WTC11 (cell line): Measurements from ENCODE around the gene DCX. TPM values are rescaled to one million over a fixed set of nuclear protein-coding genes. Genes with fewer than 3 reads are reported as not detected.

Experiments
- ATAC-seq: fragments of 200-7000 bp; cut with Tn5 transposase; 2 replicates; pipeline ENCODE4 v1.10.0; 2021; ENCODE audit warnings: mild to moderate bottlenecking, moderate library complexity
- CTCF ChIA-PET: fragments of 300-600 bp; sonication (Branson Sonifier 250); formaldehyde crosslinking; loops from one replicate; lab custom pipeline; 2021; ENCODE audit warnings: antibody characterized with exemption; lab: Charles Lee
- POLR2A ChIA-PET: fragments of 350-600 bp; sonication (Branson Sonifier 250); formaldehyde crosslinking; loops from one replicate; lab custom pipeline; 2021; ENCODE audit warnings: antibody characterized with exemption; lab: Charles Lee
- DNase-seq: peaks from one replicate; pipeline ENCODE4 v3.0.0; 2021; ENCODE audit warnings: low spot score
- H3K27ac Mint-ChIP-seq: 2 replicates; pipeline ENCODE4 v1.8.0; 2021; ENCODE audit warnings: mixed read lengths
- H3K27me3 Mint-ChIP-seq: 2 replicates; pipeline ENCODE4 v1.8.0; 2021; ENCODE audit warnings: low read depth, mild to moderate bottlenecking, moderate library complexity, mixed read lengths
- H3K36me3 Mint-ChIP-seq: 2 replicates; pipeline ENCODE4 v1.8.0; 2021; ENCODE audit warnings: mixed read lengths
- H3K4me1 Mint-ChIP-seq: 2 replicates; pipeline ENCODE4 v1.8.0; 2022; ENCODE audit warnings: mixed read lengths
- H3K4me3 Mint-ChIP-seq: 2 replicates; pipeline ENCODE4 v1.8.0; 2021; ENCODE audit warnings: mild to moderate bottlenecking, moderate library complexity, mixed read lengths
- H3K9me3 Mint-ChIP-seq: 2 replicates; pipeline ENCODE4 v1.8.0; 2021; ENCODE audit warnings: mixed read lengths
- ARID4B ChIP-seq: sonication (generic); formaldehyde crosslinking; IDR thresholded peaks from 2 replicates; pipeline ENCODE4 v1.8.0; 2023; ENCODE audit warnings: missing genetic modification reagents, mild to moderate bottlenecking, borderline replicate concordance
- ATF2 ChIP-seq: sonication (generic); formaldehyde crosslinking; IDR thresholded peaks from 2 replicates; pipeline ENCODE4 v1.8.1; 2022; ENCODE audit warnings: low read depth, missing genetic modification reagents, borderline replicate concordance
- EMX1 ChIP-seq: fragments of 250-450 bp; sonication (Bioruptor Pico); IDR thresholded peaks from 2 replicates; pipeline ENCODE4 v1.8.0; 2021; ENCODE audit warnings: mild to moderate bottlenecking
- ESRRA ChIP-seq: sonication (generic); formaldehyde crosslinking; IDR thresholded peaks from 2 replicates; pipeline ENCODE4 v1.8.1; 2022; ENCODE audit warnings: mild to moderate bottlenecking, missing genetic modification reagents, borderline replicate concordance
- ETV6 ChIP-seq: sonication (generic); formaldehyde crosslinking; IDR thresholded peaks from 2 replicates; pipeline ENCODE4 v1.8.1; 2022; ENCODE audit warnings: mild to moderate bottlenecking, missing genetic modification reagents
- FOXJ3 ChIP-seq: sonication (generic); formaldehyde crosslinking; IDR thresholded peaks from 2 replicates; pipeline ENCODE4 v1.9.0; 2021; ENCODE audit warnings: missing genetic modification reagents, mild to moderate bottlenecking, borderline replicate concordance
- IRF2 ChIP-seq: sonication (generic); formaldehyde crosslinking; IDR thresholded peaks from 2 replicates; pipeline ENCODE4 v1.8.0; 2022; ENCODE audit warnings: low read depth, missing genetic modification reagents, borderline replicate concordance
- MLX ChIP-seq: sonication (generic); formaldehyde crosslinking; IDR thresholded peaks from 2 replicates; pipeline ENCODE4 v1.8.1; 2023; ENCODE audit warnings: mild to moderate bottlenecking, missing genetic modification reagents, moderate library complexity
- MYBL2 ChIP-seq: sonication (generic); formaldehyde crosslinking; IDR thresholded peaks from 2 replicates; pipeline ENCODE4 v1.8.1; 2023; ENCODE audit warnings: mild to moderate bottlenecking, moderate library complexity, missing genetic modification reagents
- NR2C2 ChIP-seq: sonication (generic); formaldehyde crosslinking; IDR thresholded peaks from 2 replicates; pipeline ENCODE4 v1.8.0; 2022; ENCODE audit warnings: mild to moderate bottlenecking, missing genetic modification reagents
- OVOL2 ChIP-seq: fragments of 250-450 bp; sonication (Bioruptor Pico); IDR thresholded peaks from 2 replicates; pipeline ENCODE4 v1.9.0; 2021; ENCODE audit warnings: mild to moderate bottlenecking, borderline replicate concordance
- RELA ChIP-seq: sonication (generic); formaldehyde crosslinking; IDR thresholded peaks from 2 replicates; pipeline ENCODE4 v1.8.1; 2022; ENCODE audit warnings: missing genetic modification reagents, mild to moderate bottlenecking, borderline replicate concordance
- SOX15 ChIP-seq: fragments of 250-450 bp; sonication (Bioruptor Pico); IDR thresholded peaks from 2 replicates; pipeline ENCODE4 v1.9.0; 2021; ENCODE audit warnings: mild to moderate bottlenecking
- SP1 ChIP-seq: sonication (generic); formaldehyde crosslinking; conservative IDR thresholded peaks from 2 replicates; pipeline ENCODE4 v1.8.1; 2022; ENCODE audit warnings: missing genetic modification reagents
- TEAD4 ChIP-seq: sonication (generic); formaldehyde crosslinking; IDR thresholded peaks from 2 replicates; pipeline ENCODE4 v1.8.0; 2022; ENCODE audit warnings: mild to moderate bottlenecking, missing genetic modification reagents
- USF2 ChIP-seq: sonication (generic); formaldehyde crosslinking; IDR thresholded peaks from 2 replicates; pipeline ENCODE4 v1.8.1; 2023; ENCODE audit warnings: mild to moderate bottlenecking, missing genetic modification reagents, moderate library complexity
- ZNF219 ChIP-seq: sonication (generic); formaldehyde crosslinking; IDR thresholded peaks from 2 replicates; pipeline ENCODE4 v1.8.0; 2023; ENCODE audit warnings: missing genetic modification reagents, mild to moderate bottlenecking, borderline replicate concordance
- ZNF232 ChIP-seq: sonication (generic); formaldehyde crosslinking; IDR thresholded peaks from 2 replicates; pipeline ENCODE4 v1.8.0; 2022; ENCODE audit warnings: mild to moderate bottlenecking, missing genetic modification reagents
- ZNF416 ChIP-seq: fragments of 250-450 bp; sonication (Bioruptor Pico); IDR thresholded peaks from 2 replicates; pipeline ENCODE4 v1.9.0; 2021; ENCODE audit warnings: mild to moderate bottlenecking, inconsistent platforms
- ZNF423 ChIP-seq: fragments of 250-450 bp; sonication (Bioruptor Pico); IDR thresholded peaks from 2 replicates; pipeline ENCODE4 v2.1.2; 2022; ENCODE audit warnings: mild to moderate bottlenecking, moderate library complexity
- ZNF512 ChIP-seq: sonication (generic); formaldehyde crosslinking; IDR thresholded peaks from 2 replicates; pipeline ENCODE4 v1.8.1; 2022; ENCODE audit warnings: missing genetic modification reagents, borderline replicate concordance
- ZNF671 ChIP-seq: fragments of 250-450 bp; sonication (Bioruptor Pico); IDR thresholded peaks from 2 replicates; pipeline ENCODE4 v1.8.0; 2021; ENCODE audit warnings: mild to moderate bottlenecking
- total RNA-seq: library from RNA; stranded (reverse); gene quantifications from 3 replicates; pipeline ENCODE4 v1.2.3, GENCODE V29; 2021
- TF ChIP-seq, protein P1 (sequence below): sonication (generic); formaldehyde crosslinking; IDR thresholded peaks from 2 replicates; pipeline ENCODE4 v1.8.1; 2023; ENCODE audit warnings: mild to moderate bottlenecking, missing genetic modification reagents

DCX gene
- total RNA-seq, 1 experiment from 2014 or later = 2.1 TPM

GRCh38 chrX:111318901-111319300 lies 93.1 kb downstream of the DCX start:
- no peak overlapping the region for H3K4me3 Mint-ChIP-seq
- ATAC-seq (no peak), DNase-seq (no peak)
- ChIA-PET CTCF (no interaction called here), POLR2A (no interaction called here)
- no peaks in the 10 kb centered on the region for H3K9me3 Mint-ChIP-seq
- H3K27ac Mint-ChIP-seq = no peak overlapping the region
- no peaks in the 10 kb centered on the region for H3K36me3 Mint-ChIP-seq
- peaks cover 47% of the 10 kb centered on the region for H3K27me3 Mint-ChIP-seq
- no peak for TF ChIP-seq MYBL2 (CRISPR knock-in tag)
- no peak for TF ChIP-seq ZNF671
- no peak for TF ChIP-seq ZNF416
- no peak for TF ChIP-seq ZNF219
- no peak for TF ChIP-seq RELA (CRISPR knock-in tag)
- TF ChIP-seq ESRRA = no peak
- TF ChIP-seq TEAD4 (CRISPR knock-in tag) = no peak
- TF ChIP-seq, protein P1, sequence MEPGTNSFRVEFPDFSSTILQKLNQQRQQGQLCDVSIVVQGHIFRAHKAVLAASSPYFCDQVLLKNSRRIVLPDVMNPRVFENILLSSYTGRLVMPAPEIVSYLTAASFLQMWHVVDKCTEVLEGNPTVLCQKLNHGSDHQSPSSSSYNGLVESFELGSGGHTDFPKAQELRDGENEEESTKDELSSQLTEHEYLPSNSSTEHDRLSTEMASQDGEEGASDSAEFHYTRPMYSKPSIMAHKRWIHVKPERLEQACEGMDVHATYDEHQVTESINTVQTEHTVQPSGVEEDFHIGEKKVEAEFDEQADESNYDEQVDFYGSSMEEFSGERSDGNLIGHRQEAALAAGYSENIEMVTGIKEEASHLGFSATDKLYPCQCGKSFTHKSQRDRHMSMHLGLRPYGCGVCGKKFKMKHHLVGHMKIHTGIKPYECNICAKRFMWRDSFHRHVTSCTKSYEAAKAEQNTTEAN = no peak
- no peak for TF ChIP-seq FOXJ3 (CRISPR knock-in tag)
- TF ChIP-seq NR2C2 (CRISPR knock-in tag) = no peak
- no peak for TF ChIP-seq SOX15
- TF ChIP-seq ARID4B (CRISPR knock-in tag) = no peak
- no peaks in the 10 kb centered on the region for H3K4me1 Mint-ChIP-seq

DNA sequence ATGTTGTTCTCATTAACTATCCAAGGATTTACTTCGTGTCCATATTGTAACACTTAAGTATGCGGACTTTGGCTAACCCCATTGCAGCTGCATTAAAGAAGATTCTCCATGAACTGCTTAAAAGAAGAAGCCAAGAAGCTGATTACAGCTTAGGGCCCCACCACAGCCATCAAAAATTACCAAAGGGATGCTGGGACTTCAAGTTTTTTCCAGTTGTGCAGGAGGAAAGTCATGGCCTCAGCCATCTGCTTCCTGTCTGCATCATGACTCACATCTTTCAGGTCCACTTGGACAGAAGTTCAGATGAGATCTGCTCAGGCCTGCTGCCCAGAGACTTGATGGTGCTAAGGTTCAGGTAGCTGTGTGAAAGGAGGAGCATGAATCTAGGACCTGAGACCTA lies 102.9 kb downstream of the DCX start:
- DNase-seq = no peak
- Mint-ChIP-seq H3K4me3 (no peak overlapping the region), H3K27me3 (peaks cover 8% of the 10 kb centered on the region), H3K27ac (no peak overlapping the region), H3K4me1 (peaks cover 3% of the 10 kb centered on the region; the same call in 1 of the 2 replicates), H3K9me3 (no peaks in the 10 kb centered on the region), H3K36me3 (no peaks in the 10 kb centered on the region)
- CTCF ChIA-PET = no interaction called here
- POLR2A ChIA-PET = no interaction called here
- no peak for ATAC-seq
- TF ChIP-seq MLX = no peak
- no peak for TF ChIP-seq IRF2
- no peak for TF ChIP-seq OVOL2 (CRISPR knock-in tag)
- no peak for TF ChIP-seq EMX1
- TF ChIP-seq ZNF232 = no peak
- no peak for TF ChIP-seq USF2 (CRISPR knock-in tag)
- no peak for TF ChIP-seq ZNF219
- TF ChIP-seq ETV6 (CRISPR knock-in tag) = no peak
- TF ChIP-seq ARID4B (CRISPR knock-in tag) = no peak
- TF ChIP-seq ZNF423 (CRISPR knock-in tag) = no peak
- TF ChIP-seq ATF2 (CRISPR knock-in tag) = no peak
- no peak for TF ChIP-seq ZNF512 (CRISPR knock-in tag)
- no peak for TF ChIP-seq NR2C2 (CRISPR knock-in tag)
- no peak for TF ChIP-seq SP1 (CRISPR knock-in tag)
